Testis (tissue), 3 donors: ENCODE results near the gene EWSR1. TPM values are rescaled to one million over a fixed set of nuclear protein-coding genes. Genes with fewer than 3 reads are reported as not detected.

Source experiments
- DNase-seq: peaks from one replicate; pipeline ENCODE4 v3.0.0-alpha.2; 2019
- H3K27ac ChIP-seq, 2 donors: fragments of 200-600 bp; sonication (generic); one replicate each; pipeline ENCODE4 v1.5.1; 2019
- H3K27me3 ChIP-seq: fragments of 200-600 bp; sonication (generic); one replicate; pipeline ENCODE4 v1.5.1; 2019
- H3K36me3 ChIP-seq: fragments of 200-600 bp; sonication (generic); one replicate; pipeline ENCODE4 v1.5.1; 2017; ENCODE audit warnings: low read depth; ENCODE audit errors: missing control alignments
- H3K4me1 ChIP-seq: fragments of 200-600 bp; sonication (generic); one replicate; pipeline ENCODE4 v1.5.1; 2019
- H3K4me3 ChIP-seq, 2 donors: fragments of 200-600 bp; sonication (generic); one replicate each; pipeline ENCODE4 v1.5.1; 2017 to 2019
- H3K9me3 ChIP-seq: fragments of 200-600 bp; sonication (generic); one replicate; pipeline ENCODE4 v1.5.1; 2017
- POLR2A ChIP-seq: fragments of 450-650 bp; IDR thresholded peaks from one replicate; pipeline ENCODE4 v1.6.1; 2017; ENCODE audit warnings: antibody characterized with exemption, mild to moderate bottlenecking, moderate library complexity
- WGBS, 2 donors: methylation state at CpG; one replicate each; pipeline ENCODE4 v1.1.5; 2018; 5-methylcytosine and 5-hydroxymethylcytosine counted together
- intact Hi-C: fragments of 100-400 bp; cut with DNase I; formaldehyde crosslinking; loops from one replicate; pipeline ENCODE4 v1.15.1; 2023; ENCODE audit warnings: low total_unique reads
- polyA plus RNA-seq: library from polyadenylated mRNA; stranded (reverse); fragments of 350-450 nt; fragmentation: Illumina TruSeq; extraction: RNeasy Lipid Tissue Mini Kit (QIAGEN cat#74804); gene quantifications from one replicate; pipeline ENCODE4 v1.2.3, GENCODE V29; 2014; ENCODE audit warnings: low read depth, low replicate concordance; ENCODE audit not compliant: insufficient read depth
- total RNA-seq, 2 donors: library from RNA; depleted of rRNA; stranded (reverse); fragments of >200 nt; gene quantifications; one replicate each; pipeline ENCODE4 v1.2.3, GENCODE V29; 2016
- TF ChIP-seq, protein P1 (sequence below), 3 experiments: fragments of 450-650 bp in 2 of 3; fragments of 200-600 bp in 1 of 3; sonication (generic) in 1 of 3; IDR thresholded peaks; one replicate each; pipeline ENCODE4 v1.5.1; 2016 to 2019; ENCODE audit warnings: antibody characterized with exemption in 3 of 3, mild to moderate bottlenecking in 2 of 3, moderate library complexity in 1 of 3

EWSR1 gene
- total and polyA plus RNA-seq, 3 donors from 2014 or later, result 286 to 451 (median 336) TPM

DNA sequence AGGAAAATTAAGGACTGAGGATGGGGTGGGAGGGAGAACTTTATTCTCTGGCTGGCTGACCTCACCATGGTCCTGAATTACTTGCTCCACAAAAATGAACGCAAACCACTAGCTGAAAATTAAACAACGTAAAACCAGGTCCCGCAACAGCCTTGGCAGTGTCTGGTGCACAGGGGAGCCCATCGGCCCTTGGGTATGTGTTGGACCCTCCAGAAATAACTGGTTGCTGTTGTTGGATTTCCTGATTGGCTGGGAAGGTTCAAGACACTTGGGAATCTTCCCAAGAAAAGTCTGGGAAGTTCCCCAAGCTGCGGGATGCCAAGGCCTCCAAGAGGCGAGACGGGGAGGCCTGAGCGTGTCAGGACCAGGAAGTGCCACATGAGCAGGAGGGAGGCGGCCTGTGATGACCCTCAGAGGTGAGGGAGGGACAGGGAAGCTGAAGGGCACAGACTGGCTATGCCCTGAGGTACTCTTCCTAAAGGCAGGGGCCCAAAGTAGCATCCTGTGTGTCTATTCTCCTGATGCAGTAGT lies 57.8 kb downstream of the EWSR1 start:
- no peaks in the 10 kb centered on the region for H3K36me3 ChIP-seq
- H3K27me3 ChIP-seq, result no peaks in the 10 kb centered on the region
- no peaks in the 10 kb centered on the region for H3K9me3 ChIP-seq
- DNase-seq, result no peak
- H3K4me1 ChIP-seq, result peaks cover 12% of the 10 kb centered on the region
- H3K4me3 ChIP-seq, result no peak overlapping the region
- WGBS, 2 donors, result 46 to 70% methylated on average over 9 of the region's 9 CpGs
- TF ChIP-seq, protein P1, sequence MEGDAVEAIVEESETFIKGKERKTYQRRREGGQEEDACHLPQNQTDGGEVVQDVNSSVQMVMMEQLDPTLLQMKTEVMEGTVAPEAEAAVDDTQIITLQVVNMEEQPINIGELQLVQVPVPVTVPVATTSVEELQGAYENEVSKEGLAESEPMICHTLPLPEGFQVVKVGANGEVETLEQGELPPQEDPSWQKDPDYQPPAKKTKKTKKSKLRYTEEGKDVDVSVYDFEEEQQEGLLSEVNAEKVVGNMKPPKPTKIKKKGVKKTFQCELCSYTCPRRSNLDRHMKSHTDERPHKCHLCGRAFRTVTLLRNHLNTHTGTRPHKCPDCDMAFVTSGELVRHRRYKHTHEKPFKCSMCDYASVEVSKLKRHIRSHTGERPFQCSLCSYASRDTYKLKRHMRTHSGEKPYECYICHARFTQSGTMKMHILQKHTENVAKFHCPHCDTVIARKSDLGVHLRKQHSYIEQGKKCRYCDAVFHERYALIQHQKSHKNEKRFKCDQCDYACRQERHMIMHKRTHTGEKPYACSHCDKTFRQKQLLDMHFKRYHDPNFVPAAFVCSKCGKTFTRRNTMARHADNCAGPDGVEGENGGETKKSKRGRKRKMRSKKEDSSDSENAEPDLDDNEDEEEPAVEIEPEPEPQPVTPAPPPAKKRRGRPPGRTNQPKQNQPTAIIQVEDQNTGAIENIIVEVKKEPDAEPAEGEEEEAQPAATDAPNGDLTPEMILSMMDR (IDR thresholded peaks at IDR 0.05), result no peak
- TF ChIP-seq POLR2A, result no peak
- H3K27ac ChIP-seq, result no peak overlapping the region
- intact Hi-C loops, result no loop called here

DNA sequence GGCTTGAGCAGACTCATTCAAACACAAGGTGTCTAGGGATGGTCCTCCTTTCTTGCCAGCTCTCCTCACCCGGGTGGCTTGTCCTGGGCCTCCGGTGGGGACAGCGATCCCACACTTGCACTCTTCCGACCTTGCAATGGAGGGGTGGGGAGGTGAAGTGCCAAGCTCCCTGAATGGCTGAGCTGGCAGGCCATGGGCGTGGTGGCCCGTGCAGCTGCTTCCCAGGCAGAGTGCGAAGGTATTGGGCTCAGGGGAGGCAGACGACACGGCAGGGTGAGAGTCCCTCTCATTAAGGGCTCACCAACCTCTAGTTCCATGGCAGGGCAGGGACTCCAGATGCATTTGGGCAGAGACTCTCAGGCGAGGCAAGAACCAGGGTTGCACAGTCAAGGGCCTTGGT lies 58.4 kb downstream of the EWSR1 start:
- intact Hi-C loops, result no loop called here
- H3K4me3 ChIP-seq, result no peak overlapping the region
- DNase-seq, result no peak
- WGBS, 2 donors, result 90 to 96% methylated on average over 8 to 10 of the region's 10 CpGs
- no peak overlapping the region for H3K27ac ChIP-seq
- peaks cover 14% of the 10 kb centered on the region for H3K4me1 ChIP-seq
- H3K36me3 ChIP-seq, result no peaks in the 10 kb centered on the region
- no peak for TF ChIP-seq POLR2A
- TF ChIP-seq, protein P1 (IDR thresholded peaks at IDR 0.05), result no peak
- no peaks in the 10 kb centered on the region for H3K9me3 ChIP-seq
- no peaks in the 10 kb centered on the region for H3K27me3 ChIP-seq

DNA sequence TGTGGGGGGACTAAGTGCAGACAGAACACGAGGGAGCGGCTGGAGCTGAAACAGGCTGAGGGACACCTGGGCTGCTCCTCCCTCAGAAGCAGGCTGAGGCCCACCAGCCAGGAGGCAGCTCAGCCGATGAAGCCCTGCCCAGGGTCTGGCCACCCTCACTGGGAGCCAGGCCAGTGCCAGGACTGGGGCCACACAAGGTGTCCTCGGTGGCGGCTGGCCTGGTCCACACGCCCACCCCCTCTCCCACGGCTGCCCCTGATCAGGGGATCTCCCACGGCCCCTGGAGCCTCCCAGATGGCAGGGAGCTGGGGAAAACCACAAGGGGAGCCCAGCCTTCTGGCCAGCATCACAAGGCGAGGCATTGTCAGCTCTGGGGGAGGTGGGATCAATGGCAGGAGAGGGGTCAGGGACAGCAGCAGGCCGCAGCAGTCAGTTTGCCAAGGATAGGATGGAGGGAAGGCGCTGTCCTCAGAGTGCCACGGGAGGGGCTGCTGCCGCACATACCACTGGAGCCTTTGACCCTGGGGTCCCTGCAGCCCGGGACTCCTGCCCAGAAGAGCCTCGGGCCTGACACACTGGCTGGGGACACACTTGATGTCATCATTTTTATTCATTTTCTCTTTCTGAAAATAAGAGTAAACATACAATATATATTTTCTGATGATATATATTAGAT lies 59.2 kb downstream of the EWSR1 start:
- Histone ChIP-seq H3K36me3 (no peaks in the 10 kb centered on the region), H3K4me3 (no peak overlapping the region), H3K27ac (no peak overlapping the region), H3K9me3 (no peaks in the 10 kb centered on the region), H3K4me1 (peaks cover 14% of the 10 kb centered on the region), H3K27me3 (no peaks in the 10 kb centered on the region)
- TF ChIP-seq, protein P1 (IDR thresholded peaks at IDR 0.05), result no peak
- no peak for TF ChIP-seq POLR2A
- whole genome bisulfite sequencing, 2 donors, result 55 to 70% methylated on average over 9 to 15 of the region's 15 CpGs
- peak; percentile 48 for DNase-seq
- intact Hi-C loops, result no loop called here

DNA sequence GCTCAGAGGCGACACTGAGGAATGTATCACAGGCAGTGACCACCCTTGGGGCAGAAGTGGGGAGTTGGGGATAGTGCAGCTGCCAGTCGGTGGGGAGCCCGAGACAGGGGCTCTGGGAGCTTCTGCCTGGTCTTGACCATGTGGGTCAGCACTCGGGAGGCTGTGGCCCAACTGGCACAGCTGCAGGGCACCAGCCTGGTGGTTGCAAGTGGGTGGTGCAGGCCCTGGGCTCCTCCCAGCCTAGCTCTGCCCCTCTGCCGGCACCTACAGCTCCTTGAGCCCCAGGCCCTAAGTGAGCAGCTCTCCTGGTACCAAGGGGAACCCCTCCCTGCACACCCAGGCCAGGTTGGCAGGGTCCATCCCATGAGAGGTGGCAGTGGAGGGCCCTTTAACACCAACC lies 60.0 kb downstream of the EWSR1 start:
- 81 to 100% methylated on average over 2 to 5 of the region's 5 CpGs for WGBS, 2 donors
- intact Hi-C loops, result no loop called here
- no peak for DNase-seq
- TF ChIP-seq POLR2A, result no peak
- TF ChIP-seq, protein P1 (IDR thresholded peaks at IDR 0.05), result peak in 1 of 3 experiments; percentile 30
- no peak overlapping the region for H3K27ac ChIP-seq
- H3K9me3 ChIP-seq, result no peaks in the 10 kb centered on the region
- H3K4me3 ChIP-seq, result no peak overlapping the region
- H3K4me1 ChIP-seq, result peaks cover 14% of the 10 kb centered on the region
- no peaks in the 10 kb centered on the region for H3K36me3 ChIP-seq
- no peaks in the 10 kb centered on the region for H3K27me3 ChIP-seq
